HG03103 (cell line): ENCODE data around the gene COX11.

ENCODE experiments used
- ATAC-seq: cut with Tn5 transposase; IDR thresholded peaks from one replicate; pipeline ENCODE4 v1.9.1; 2021; ENCODE audit warnings: low read depth; ENCODE audit not compliant: unreplicated experiment

The COX11 gene

GRCh38 chr17:54968262-54968987 lies at the start of gene COX11, which contains the start of gene STXBP4:
Gene COX11 (minus strand): TSS chr17:54968654. CDS start chr17:54968646, 8 bp downstream.
Gene STXBP4 (plus strand): TSS chr17:54968765. CDS start chr17:54986220, 17,455 bp downstream.
- peak; percentile 87 for ATAC-seq

GRCh38 chr17:55005520-55005919 lies 37.1 kb upstream of the COX11 start:
- peak; percentile 65 for ATAC-seq

GRCh38 chr17:55004484-55004883 lies 36.0 kb upstream of the COX11 start:
- no peak for ATAC-seq

- no peak for ATAC-seq
Observed at GRCh38 chr17:55002458-55002857, 34.0 kb upstream of the COX11 start.

GRCh38 chr17:54996441-54996840 lies 28.0 kb upstream of the COX11 start:
- ATAC-seq: no peak

- peak; percentile 63 for ATAC-seq
Observed at GRCh38 chr17:54992797-54993639, 24.6 kb upstream of the COX11 start.

GRCh38 chr17:54991567-54991966 lies 23.1 kb upstream of the COX11 start:
- ATAC-seq: no peak

GRCh38 chr17:54990118-54990517 lies 21.7 kb upstream of the COX11 start:
- no peak for ATAC-seq

GRCh38 chr17:54985476-54985875 lies 17.0 kb upstream of the COX11 start:
- ATAC-seq: no peak

GRCh38 chr17:54983260-54983659 lies 14.8 kb upstream of the COX11 start:
- no peak for ATAC-seq

GRCh38 chr17:54982399-54982798 lies 13.9 kb upstream of the COX11 start:
- no peak for ATAC-seq

GRCh38 chr17:54980375-54980774 lies 11.9 kb upstream of the COX11 start:
- no peak for ATAC-seq

GRCh38 chr17:54979657-54980056 lies 11.2 kb upstream of the COX11 start:
- ATAC-seq: no peak

GRCh38 chr17:54977744-54978143 lies 9.3 kb upstream of the COX11 start:
- no peak for ATAC-seq

- ATAC-seq: no peak
Observed at GRCh38 chr17:54976316-54976715, 7.9 kb upstream of the COX11 start.

GRCh38 chr17:54974759-54975158 lies 6.3 kb upstream of the COX11 start:
- no peak for ATAC-seq

GRCh38 chr17:54972406-54973138 lies 4.1 kb upstream of the COX11 start:
- no peak for ATAC-seq

- no peak for ATAC-seq
Observed at GRCh38 chr17:54971901-54972300, 3.4 kb upstream of the COX11 start.

GRCh38 chr17:54971147-54971546 lies 2.7 kb upstream of the COX11 start:
- ATAC-seq: no peak

- no peak for ATAC-seq
Observed at GRCh38 chr17:54969658-54970572, 1.5 kb upstream of the COX11 start.
